NT2/D1 (cell line): Measurements from ENCODE around the gene LIN7C.

Experiments
- YY1 ChIP-seq: IDR thresholded peaks from 2 replicates; pipeline ENCODE4 v1.6.1; 2011; ENCODE audit not compliant: insufficient read length, insufficient read depth
- ZNF274 ChIP-seq: IDR thresholded peaks from 2 replicates; pipeline ENCODE4 v1.6.1; 2011; ENCODE audit warnings: mild to moderate bottlenecking, low read depth, low read length

GRCh38 chr11:27477831-27478230 is 28.7 kb downstream of the LIN7C start:
- no peak for TF ChIP-seq ZNF274
- no peak for TF ChIP-seq YY1
